GM12891 (cell line): ENCODE results near the gene AKAP8.
A peak's percentile ranks its signal among the peaks of the same experiment; 100 is the strongest.

Source experiments
- DNase-seq: peaks from one replicate; pipeline ENCODE4 v3.0.0; 2011; ENCODE audit warnings: low spot score; ENCODE audit not compliant: insufficient read length
- FAIRE-seq: peaks from 2 replicates; lab custom pipeline; 2011; peaks lifted over from hg19 to GRCh38; lab: Jason Lieb, UNC
- PAX5 ChIP-seq: IDR thresholded peaks from 2 replicates; pipeline ENCODE4 v1.6.1; 2011; ENCODE audit warnings: low read length, moderate library complexity, mild to moderate bottlenecking; ENCODE audit not compliant: insufficient read depth, severe bottlenecking
- POLR2A ChIP-seq: IDR thresholded peaks from 2 replicates; pipeline ENCODE4 v1.6.1; 2011; ENCODE audit warnings: low read depth, low read length, control low read depth
- POLR2AphosphoS5 ChIP-seq: IDR thresholded peaks from 2 replicates; pipeline ENCODE4 v1.6.1; 2011; ENCODE audit warnings: low read depth, low read length, control low read depth
- POU2F2 ChIP-seq: IDR thresholded peaks from 2 replicates; pipeline ENCODE4 v1.6.1; 2011; ENCODE audit warnings: low read depth, mild to moderate bottlenecking, control low read depth, low read length, moderate library complexity
- SPI1 ChIP-seq: IDR thresholded peaks from 2 replicates; pipeline ENCODE4 v1.6.1; 2011; ENCODE audit warnings: low read depth, low read length, control low read depth
- TAF1 ChIP-seq: IDR thresholded peaks from 2 replicates; pipeline ENCODE4 v1.6.1; 2011; ENCODE audit warnings: low read depth, low read length, control low read depth

The AKAP8 gene

DNA sequence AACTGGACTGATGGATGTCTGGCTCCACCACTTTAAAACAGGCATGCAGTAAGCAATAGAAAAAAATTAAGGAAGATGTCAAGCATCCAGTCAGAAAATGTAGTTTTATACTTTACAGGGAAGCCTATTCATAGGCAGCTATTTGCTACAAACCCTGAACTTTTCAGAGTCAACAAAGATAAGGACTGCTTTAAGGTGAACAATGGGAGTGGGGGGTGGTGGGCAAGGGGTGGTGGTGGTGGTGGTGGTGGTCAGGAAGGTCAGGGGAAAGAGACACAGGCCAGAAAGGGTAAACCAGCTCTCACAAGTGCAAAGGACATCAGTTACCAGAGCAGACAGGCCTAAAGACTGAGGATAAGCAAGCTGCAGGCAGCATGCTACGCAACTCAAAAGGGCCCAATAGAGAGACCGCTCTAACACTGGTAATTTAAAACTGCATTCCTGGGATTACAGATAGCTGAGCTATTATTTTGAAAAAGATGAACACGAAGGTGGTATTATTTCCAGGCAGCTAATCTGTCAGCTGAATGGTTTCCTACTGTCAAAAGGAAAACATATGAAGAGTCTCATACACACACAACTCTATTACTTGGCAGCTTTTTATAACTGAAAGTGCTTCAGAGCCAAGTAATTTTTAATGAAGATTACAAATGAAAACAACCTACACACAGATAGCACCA lies 62.1 kb downstream of the AKAP8 start:
- FAIRE-seq = peak; percentile 28
- TF ChIP-seq PAX5 (no peak), POLR2AphosphoS5 (no peak), SPI1 (no peak), POU2F2 (no peak), POLR2A (no peak), TAF1 (no peak)
- DNase-seq = no peak

DNA sequence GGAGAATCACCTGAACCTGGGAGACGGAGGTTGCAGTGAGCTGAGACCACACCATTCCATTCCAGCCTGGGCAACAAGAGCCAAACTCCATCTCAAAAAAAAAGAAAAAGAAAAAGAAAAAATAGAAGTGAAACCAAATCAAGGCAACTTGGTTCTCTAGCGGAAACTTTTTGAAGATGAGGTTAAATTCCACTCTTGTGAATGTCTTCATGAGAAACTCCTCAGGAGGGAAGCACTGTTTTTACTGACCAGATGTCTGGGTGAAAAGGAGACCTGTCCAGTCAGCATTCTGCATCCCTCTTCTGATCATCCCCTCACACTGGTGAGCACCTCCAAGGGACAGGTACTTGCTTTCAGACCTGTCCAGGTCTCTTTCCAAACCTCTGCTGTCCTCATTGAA lies 63.1 kb downstream of the AKAP8 start:
- FAIRE-seq (no peak), DNase-seq (no peak)
- TF ChIP-seq POU2F2 = no peak
- TF ChIP-seq SPI1 = peak; percentile 83

DNA sequence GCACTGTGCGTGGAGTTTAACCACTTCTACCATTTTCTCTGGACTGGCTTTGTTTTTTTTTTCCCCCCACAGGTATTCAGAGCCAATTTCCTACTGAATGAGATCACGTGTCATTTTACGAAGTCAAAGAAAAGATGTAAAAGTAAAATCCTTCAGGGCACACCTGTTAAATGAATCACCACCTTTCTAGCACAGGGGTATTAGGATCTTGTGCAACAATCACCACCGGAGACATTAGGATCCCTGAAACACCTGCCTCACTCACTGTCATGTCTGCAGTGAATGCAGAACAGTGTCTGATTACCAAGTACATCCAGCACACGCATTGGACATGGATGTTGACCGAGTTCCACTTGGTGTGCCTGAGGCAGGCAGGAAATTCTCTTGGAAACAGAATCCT lies 64.5 kb downstream of the AKAP8 start:
- no peak for FAIRE-seq
- no peak for DNase-seq
- TF ChIP-seq POLR2AphosphoS5 (no peak), POLR2A (no peak), POU2F2 (no peak), PAX5 (no peak), TAF1 (no peak), SPI1 (no peak)

DNA sequence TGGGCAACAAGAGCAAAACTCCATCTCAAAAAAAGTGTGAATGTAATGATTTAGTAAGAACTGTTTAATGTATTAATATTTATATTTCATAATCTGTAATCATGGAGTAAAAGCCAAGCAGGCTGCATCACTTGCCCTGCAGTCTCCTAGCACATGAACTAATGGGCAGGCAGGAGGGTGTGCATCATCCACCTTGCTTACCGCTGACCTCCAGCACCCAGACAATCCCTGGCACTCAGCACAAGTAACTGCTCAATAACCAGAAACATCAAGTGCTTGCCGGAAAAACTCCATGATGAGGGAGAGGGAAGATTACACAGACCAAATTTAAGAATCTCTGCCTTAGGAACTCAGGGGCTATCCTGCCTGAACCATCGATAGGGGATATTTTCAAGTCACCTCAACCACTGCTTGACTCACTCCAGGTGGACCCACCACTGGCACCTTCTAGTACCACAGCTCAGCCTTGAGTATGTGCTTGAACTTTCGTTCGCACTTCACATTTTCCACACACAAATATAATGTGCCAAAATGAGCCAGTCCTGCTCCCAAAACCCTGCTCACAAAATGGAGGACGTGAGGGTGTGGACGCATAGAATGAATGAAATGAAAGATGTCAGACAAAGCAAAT lies 65.8 kb downstream of the AKAP8 start:
- no peak for FAIRE-seq
- no peak for TF ChIP-seq POLR2A
- no peak for TF ChIP-seq PAX5
- TF ChIP-seq POU2F2 = no peak
- TF ChIP-seq SPI1 = no peak
- TF ChIP-seq POLR2AphosphoS5 = no peak
- no peak for TF ChIP-seq TAF1
- DNase-seq = no peak

DNA sequence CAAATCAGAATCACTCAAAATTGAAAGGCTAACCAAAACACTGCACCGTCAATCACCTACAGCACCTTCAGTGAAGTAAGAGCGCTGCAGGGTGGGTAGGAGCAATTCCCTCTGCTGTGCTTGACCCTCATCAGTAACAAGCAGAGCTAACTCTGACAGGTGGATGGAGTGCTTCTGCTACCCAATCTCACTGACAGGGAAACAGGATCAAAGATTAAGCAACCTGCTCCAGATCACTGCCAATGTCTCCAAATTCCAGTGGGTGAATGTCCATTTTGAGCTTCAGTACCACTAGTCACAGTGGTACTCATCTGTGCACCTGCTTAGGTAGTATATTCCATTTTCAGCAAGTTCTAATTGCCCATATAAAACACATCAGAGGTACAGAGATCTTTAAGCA lies 72.4 kb downstream of the AKAP8 start:
- no peak for DNase-seq
- FAIRE-seq = no peak
- 0 out of 2 replicates have a peak, but pooled peaks have one; percentile 34 for TF ChIP-seq POLR2A
- no peak for TF ChIP-seq SPI1

DNA sequence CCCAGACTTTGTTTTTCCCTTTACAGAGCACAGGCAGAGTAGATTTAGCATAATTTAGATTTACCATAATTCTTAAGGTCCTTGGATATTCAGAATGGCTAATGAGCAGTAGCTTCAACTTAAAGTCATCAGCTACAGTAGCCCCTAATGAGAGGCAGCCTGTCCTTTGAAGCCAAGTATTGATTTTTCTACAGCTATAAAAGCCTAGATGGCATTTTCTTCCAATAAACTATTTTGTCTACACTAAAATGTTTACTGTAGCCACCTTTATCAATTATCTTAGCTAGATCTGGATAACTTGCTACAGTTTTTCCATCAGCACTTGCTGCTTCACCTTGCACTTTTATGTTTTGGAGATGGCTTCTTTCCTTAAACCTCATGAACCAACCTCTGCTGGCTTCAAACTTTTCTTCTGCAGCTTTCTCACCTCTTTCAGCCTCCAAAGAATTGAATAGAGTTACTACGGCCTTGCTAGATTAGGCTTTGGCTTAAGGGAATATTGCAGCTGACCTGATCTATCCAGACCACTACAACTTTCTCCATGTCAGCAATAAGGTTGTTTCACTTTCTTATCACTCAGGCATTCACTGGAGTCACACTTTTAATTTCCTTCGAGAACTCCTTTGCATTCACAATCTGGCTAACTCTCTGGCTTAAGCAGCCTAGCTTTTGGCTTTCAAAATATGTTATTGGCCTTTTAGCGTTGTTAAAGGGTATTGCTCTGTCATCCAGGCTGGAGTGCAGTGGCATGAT lies 73.8 kb downstream of the AKAP8 start:
- no peak for TF ChIP-seq POLR2AphosphoS5
- TF ChIP-seq SPI1 = no peak
- no peak for TF ChIP-seq POU2F2
- no peak for DNase-seq
- FAIRE-seq = no peak

DNA sequence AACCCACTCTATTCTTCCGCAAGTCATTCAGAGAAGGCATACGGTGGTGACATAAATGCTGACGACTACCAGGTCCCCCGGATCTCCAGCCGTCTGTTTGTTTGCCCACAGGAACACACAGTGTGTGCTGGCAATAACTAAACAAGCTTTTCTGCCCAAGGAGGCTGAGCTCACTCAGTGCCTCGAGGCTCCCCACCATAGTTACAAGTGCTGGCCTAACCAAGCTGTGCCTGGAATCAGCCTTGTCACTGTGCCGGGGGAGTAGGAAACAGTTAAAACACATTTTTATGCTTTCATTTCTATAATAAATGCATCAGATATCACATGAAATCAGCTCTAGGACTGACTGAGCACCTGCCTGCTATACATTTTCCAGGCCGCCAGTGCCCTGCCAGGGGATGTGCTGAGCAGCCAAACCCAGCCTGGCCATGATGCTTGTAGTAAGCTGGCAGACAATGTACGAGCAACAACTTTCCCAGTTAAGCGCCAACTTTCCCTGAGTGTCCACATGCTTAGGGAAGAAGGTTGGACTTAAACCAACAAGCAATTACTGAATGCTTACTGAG lies 75.4 kb downstream of the AKAP8 start:
- FAIRE-seq = no peak
- DNase-seq = no peak

More for the DNA sequence above, 75.4 kb downstream of the AKAP8 start:
- no peak for TF ChIP-seq PAX5
- 0 out of 2 replicates have a peak, but pooled peaks have one; percentile 43 for TF ChIP-seq POLR2A
